Posterior vena cava (tissue), 2 donors: ENCODE results near the gene FANK1. TPM values are rescaled to one million over a fixed set of nuclear protein-coding genes. Genes with fewer than 3 reads are reported as not detected.

ENCODE experiments used
- DNase-seq: peaks from one replicate; pipeline ENCODE4 v3.0.0-alpha.2; 2020; ENCODE audit warnings: low spot score
- intact Hi-C, 2 donors: fragments of 100-400 bp; cut with DNase I; formaldehyde crosslinking; loops; one replicate each; pipeline versions ENCODE4 v1.14.1 to v1.14.2; 2022 to 2023
- total RNA-seq, 2 donors: library from RNA; stranded (reverse); fragmentation: NEBNext Ultra II Directional; extraction: Animal tissue kit (Norgen Biotek cat#: 25700); gene quantifications; one replicate each; pipeline ENCODE4 v1.2.1, GENCODE V29; 2021
- donor health status: DM: yes; HTN: yes; CAD: no.
- donor health status: DM: yes; HTN: yes; CAD: no.

Gene FANK1
- total RNA-seq, 2 donors from 2014 or later = 1.5 to 3.0 TPM

DNA sequence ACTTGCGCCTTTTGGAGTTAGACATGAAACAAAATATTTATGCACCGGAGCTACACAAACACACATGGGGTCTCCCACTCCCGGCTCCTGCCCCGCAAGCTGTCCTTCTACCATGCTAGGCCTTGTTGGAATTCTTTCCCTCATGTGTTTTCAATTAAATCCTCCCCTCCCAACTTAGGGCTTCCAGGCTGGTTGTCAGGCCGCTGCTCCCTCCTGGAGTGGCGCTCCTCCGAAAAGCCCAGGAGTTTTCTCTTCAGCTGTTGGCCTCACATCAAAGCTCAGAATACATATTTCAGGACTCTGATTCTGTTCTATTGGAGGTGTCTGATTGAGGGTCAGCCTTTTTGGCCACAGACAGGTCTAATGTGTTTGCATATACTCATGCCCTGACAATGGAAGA, 113.3 kb downstream of the FANK1 start:
- intact Hi-C loops = no loop called here
- DNase-seq = no peak

GRCh38 chr10:126011995-126012394, 115.6 kb downstream of the FANK1 start:
- DNase-seq = no peak
- intact Hi-C loops = no loop called here

GRCh38 chr10:126012485-126012884, 116.1 kb downstream of the FANK1 start:
- intact Hi-C loops = no loop called here
- DNase-seq = no peak

DNA sequence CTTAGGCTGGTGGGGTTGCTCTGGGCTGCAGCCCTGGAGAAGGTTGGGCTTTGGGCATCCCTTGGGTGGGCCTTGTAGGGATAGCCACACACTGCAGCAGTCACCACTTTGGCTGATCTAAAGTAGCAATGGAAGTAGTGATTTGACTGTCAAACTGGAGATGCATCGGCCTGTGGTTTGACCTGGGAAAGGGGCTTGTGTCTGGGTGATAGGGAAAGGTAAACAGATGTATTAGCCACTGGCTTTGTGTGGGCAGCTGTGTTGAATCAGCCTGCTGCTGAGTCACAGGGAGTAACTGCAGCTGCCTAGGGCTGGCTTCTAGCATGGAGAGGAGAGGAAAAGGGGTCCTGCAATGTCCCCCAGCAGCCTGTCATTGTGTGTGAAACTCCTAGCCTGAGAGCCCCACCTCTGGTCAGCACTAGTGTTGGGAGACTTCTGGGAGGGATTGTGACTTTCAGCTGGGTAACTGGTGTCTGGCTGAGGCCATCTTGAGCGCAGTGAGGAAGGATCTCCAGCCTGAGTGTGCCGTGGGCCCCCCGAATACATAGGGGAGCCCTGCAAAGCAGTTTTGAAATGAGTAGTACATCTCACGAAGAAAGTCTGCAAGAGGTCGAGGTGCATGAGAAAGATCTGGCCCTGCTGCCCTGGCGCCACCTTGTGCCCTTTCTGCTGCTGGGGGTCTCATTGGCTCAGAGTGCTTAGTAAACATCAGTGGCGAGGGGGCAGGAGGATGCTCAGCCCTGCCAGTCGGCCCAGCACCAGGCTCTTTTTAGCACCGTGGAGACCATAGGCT, 117.3 kb downstream of the FANK1 start:
- intact Hi-C loops = no loop called here
- DNase-seq = no peak

- intact Hi-C loops = no loop called here
- no peak for DNase-seq
These were observed 117.9 kb downstream of the FANK1 start for GRCh38 chr10:126014309-126014708.

DNA sequence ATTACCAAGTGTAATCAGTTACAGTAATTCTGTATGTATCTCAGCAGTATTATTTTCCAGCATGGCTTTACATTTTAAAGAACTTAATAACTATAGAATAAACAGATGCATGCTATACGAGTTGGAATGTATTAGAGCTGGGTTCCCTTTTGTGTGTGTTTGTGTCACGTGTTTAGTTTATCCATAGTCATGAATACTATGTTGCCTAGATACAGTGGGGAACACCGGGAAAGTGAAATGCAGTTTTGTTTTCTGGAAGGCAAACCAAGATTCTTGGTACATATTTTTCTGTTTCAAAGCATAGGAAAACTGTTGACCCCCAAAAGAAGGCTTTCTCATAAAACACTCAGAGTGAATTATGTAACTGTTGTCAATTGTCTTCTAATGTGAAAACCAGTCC, 119.0 kb downstream of the FANK1 start:
- DNase-seq = no peak
- intact Hi-C loops = no loop called here

DNA sequence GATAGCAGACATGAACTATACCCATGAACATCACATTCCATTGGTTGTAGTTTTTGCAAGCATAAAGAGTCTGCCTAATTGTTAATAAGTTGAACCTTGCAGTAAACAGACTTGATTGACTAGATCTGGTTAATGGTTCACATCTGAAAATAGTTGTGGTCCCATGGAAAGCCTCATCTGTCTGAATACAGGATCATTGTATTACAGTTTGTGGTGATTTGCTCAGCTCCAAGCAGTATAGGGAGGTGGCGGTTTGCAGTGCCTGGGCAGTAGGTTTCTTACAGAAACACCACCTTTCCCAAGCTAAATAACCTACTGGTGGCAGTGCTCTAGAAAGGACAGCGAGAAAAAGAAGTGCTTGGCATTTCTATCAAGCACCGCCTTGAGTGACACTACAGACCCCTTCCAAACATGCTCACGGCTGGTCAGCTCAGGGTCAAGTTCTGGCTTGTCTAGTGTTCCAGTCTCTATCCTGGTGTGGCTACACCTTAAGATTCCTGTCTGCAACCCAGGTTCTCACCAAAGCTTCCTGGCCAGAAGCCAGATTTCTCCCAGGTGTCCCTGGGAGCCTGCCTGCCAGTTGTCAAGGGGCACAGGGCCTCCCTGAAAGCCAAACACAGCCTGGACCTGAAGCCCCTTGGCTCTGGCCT, 119.9 kb downstream of the FANK1 start:
- DNase-seq = no peak
- intact Hi-C loops = no loop called here

- DNase-seq = no peak
- intact Hi-C loops = no loop called here
These were observed 120.5 kb downstream of the FANK1 start for GRCh38 chr10:126016882-126017281.

DNA sequence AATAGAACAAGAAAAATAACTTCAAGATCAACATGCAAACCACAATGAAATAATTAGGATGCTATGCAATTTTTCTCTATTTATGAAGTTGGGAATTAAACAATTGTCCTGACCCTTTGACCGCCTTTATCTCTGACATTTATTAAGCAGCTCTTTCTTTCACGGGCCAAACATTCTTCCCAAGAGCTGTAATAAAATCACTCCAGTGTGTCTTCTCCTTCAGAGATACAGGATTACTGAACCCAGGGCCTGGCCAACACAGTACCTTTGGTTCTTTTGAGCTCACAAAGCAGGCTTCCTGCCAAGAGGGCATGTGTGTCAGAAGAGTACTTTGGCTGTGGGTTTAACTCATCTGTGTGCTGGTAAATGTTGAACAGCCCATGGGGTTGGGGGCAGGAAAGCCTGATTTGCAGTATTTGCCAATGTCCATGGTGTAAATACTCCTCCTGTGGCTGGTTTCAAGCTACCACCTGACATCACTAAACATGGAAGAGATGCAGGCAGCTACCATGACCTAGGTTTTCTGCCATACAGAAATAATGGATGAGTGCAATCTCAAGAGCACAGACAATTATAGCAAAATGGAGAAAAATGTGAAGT, 121.7 kb downstream of the FANK1 start:
- intact Hi-C loops = no loop called here
- no peak for DNase-seq

GRCh38 chr10:126021833-126022500, 125.6 kb downstream of the FANK1 start:
- no peak for DNase-seq
- intact Hi-C loops = no loop called here

GRCh38 chr10:126022841-126023240, 126.5 kb downstream of the FANK1 start:
- no peak for DNase-seq
- intact Hi-C loops = no loop called here

- no peak for DNase-seq
- intact Hi-C loops = no loop called here
These were observed 131.3 kb downstream of the FANK1 start for GRCh38 chr10:126027692-126028091.

DNA sequence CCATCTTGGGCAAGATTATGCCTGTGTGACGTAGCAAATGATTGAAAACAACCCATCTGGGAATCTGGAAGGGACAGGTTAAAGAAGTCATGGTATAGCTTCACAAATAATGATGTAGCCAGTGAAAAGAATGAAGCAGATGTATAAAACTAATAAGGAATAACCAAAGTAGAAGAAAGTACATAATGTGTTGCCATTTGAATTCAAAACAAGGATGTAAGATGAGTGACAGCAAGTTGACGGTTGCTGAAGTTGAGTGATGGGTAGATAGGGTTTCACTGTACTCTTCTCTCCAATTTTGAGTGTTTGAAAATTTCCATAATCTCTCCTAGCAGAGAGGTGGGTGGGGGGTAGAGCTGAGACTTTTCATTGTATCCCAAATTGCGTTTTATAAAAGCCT, 133.6 kb downstream of the FANK1 start:
- intact Hi-C loops = no loop called here
- DNase-seq = no peak

GRCh38 chr10:126034586-126034985, 138.2 kb downstream of the FANK1 start:
- DNase-seq = no peak
- intact Hi-C loops = no loop called here

DNA sequence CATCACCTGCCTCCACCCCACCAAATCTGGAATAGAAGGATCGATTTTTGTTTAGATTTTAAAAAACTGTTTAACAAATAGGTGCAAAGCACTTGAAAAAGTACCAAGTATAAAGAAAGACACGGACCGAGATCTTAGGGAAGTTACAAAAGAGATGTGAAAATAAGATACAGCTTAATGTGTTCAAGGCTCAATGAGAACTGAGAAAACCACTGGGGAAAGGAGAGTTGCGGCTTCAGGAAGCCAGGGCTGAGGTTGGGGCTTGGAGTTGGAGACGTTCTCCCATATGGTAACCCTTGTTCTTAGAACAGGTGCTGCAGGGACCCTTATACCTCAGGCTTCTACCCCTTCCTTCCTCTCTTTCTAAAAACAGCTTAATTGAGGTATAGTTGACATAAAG, 140.2 kb downstream of the FANK1 start:
- DNase-seq = no peak
- intact Hi-C loops = no loop called here

DNA sequence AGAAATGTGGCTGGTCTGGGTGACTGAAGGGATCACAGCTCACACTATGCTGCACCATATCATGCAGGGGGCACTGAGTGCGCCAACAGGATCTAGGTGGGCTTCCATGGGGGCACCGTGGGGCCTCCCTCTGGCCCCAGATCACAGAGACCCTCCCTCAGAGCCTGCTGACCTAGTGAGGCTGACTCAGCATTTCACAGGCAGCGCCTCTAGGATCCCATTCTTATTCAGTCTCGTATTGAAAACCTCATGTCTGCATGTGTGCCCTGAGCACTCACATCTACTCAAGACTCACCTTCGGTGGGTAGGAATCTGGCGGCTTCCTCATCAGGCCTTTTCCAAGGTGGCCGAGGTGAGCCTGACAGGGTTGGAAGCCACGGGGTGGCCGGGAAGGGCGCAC, 141.6 kb downstream of the FANK1 start:
- DNase-seq = no peak
- intact Hi-C loops = no loop called here

- no peak for DNase-seq
- intact Hi-C loops = no loop called here
These were observed 144.8 kb downstream of the FANK1 start for GRCh38 chr10:126041117-126041516.

DNA sequence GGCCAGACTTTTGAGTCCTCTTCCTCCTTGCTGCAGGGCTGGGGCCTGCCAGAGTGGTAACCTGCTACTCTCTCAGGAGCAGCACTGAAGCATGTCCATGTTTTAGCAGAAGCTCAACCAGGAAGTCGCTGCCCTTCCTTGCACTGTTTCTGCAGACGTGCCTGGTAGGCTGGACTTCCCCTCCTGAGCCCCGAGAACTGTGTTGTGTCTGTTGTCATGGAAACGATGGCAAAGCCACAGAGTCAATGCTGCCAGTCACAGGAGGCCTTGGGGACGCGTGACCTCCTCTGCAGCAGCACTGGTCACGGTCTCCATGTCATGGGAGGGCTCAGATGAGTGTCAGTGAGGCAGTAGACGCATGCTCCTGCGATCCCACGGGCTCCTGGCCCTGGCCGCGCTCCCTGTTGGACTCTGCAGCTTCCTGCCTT, 145.5 kb downstream of the FANK1 start:
- DNase-seq = peak; percentile 96
- intact Hi-C loops = no loop called here

GRCh38 chr10:126042354-126042753, 146.0 kb downstream of the FANK1 start:
- intact Hi-C loops = no loop called here
- no peak for DNase-seq

DNA sequence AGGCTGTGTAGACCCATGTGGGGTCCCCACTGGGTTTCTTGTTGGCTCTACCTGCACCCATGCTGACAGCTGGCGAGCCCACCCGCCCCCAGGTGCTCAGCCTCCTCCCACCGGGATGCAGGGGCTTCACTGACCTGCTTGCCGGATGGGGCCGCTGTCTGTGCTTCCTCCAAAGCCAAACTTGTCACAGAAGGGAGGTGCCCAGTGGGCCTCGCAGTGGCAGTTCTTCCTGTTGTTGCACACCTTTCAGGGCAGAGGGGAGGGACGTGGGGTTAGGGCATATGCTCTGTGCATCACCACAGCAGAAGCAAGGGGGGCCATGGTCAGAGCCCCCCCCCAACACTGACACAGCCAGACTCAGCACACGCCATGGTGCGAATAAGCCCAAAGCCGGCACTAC, 146.5 kb downstream of the FANK1 start:
- intact Hi-C loops = no loop called here
- no peak for DNase-seq
